COLO668 (cell line): ENCODE data around the gene LDLRAD4.
A peak's percentile ranks its signal among the peaks of the same experiment; 100 is the strongest.

ENCODE experiments used
- DNase-seq: peaks from one replicate; lab custom pipeline; 2025; ENCODE audit not compliant: unreplicated experiment; lab: John Stamatoyannopoulos, UW

Gene LDLRAD4

GRCh38 chr18:13558124-13558523 is 339.6 kb downstream of the LDLRAD4 start:
- DNase-seq: peak; percentile 42

DNA sequence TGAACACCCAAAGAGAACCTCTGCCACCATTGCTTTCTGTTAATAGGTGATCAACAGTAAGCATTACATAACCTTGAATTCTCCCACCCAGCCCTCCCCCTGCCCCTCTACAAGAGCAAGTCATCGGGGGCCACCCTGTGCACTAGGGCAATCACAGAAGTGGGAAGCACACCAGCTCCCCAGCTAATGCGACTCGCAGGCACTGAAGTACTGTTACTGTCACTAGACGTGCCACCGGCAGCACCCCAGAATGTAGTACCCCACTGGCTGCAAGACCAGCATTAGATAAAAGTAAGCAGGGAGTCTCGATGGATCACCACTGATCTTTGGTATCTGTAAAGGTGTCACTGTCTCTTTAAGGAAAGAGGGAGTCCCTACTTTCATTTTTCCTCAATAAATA is 340.2 kb downstream of the LDLRAD4 start:
- DNase-seq: no peak

DNA sequence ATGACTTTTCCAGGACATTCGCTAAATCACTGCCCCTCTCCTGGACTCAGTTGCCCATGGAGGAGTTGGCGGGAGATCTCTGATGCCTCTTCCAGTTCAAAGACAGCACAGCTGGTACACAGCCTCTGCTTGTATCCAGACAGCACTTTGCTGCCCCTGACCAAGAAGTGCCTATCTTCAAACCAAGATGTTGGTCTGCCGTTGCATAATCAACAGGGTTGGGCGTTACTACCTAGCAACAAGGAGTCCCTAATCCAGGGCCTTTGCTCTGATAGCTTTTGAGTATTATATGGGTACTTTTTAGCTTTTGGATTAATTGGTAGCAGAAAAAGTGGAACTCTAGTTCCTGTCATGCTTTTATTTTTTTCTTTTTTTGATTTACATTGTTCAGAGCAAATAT is 341.2 kb downstream of the LDLRAD4 start:
- DNase-seq: no peak

- no peak for DNase-seq
These were observed 341.7 kb downstream of the LDLRAD4 start for GRCh38 chr18:13560306-13560705.

- no peak for DNase-seq
These were observed 344.0 kb downstream of the LDLRAD4 start for GRCh38 chr18:13562494-13563029.

DNA sequence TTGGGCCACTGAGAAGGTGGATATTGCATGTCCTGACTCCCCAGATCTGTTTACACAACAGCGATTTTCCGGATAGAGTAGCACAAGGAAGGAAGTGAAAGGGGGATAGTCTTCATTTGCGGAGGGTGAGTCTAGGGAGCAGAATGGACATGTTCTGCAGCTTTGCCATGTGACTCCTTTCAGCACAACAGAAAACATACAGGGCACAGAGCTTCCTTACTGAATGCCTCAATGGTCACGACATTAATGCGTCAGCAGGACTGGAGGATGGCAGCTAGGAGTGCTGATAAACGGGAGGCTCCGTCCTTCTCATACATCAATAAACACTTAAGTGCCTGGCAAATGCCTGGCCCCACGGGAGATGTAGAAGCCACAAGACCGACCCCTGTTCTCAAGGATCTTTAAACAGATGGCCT is 344.8 kb downstream of the LDLRAD4 start:
- no peak for DNase-seq

GRCh38 chr18:13564579-13564978 is 346.0 kb downstream of the LDLRAD4 start:
- DNase-seq: peak; percentile 48

DNA sequence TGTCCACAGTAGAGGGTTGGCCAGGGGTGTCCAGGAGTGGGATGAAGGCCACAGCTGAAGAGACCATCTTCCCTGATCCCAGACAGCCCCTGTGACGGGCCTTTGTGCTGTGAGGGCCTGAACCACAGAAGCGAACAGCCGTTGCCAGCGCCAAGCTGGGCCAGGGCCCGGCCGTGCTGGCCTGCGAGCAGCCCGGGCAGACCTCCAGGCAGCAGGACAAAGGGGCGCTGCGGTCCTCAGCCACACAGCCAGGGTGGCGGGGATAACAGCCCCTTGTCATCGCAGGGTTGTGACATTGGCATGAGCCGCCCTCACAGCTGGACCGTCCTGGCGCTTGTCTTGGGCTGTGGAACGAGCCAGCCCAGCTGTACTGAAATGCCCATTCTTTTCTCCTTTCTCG is 346.7 kb downstream of the LDLRAD4 start:
- DNase-seq: no peak

DNA sequence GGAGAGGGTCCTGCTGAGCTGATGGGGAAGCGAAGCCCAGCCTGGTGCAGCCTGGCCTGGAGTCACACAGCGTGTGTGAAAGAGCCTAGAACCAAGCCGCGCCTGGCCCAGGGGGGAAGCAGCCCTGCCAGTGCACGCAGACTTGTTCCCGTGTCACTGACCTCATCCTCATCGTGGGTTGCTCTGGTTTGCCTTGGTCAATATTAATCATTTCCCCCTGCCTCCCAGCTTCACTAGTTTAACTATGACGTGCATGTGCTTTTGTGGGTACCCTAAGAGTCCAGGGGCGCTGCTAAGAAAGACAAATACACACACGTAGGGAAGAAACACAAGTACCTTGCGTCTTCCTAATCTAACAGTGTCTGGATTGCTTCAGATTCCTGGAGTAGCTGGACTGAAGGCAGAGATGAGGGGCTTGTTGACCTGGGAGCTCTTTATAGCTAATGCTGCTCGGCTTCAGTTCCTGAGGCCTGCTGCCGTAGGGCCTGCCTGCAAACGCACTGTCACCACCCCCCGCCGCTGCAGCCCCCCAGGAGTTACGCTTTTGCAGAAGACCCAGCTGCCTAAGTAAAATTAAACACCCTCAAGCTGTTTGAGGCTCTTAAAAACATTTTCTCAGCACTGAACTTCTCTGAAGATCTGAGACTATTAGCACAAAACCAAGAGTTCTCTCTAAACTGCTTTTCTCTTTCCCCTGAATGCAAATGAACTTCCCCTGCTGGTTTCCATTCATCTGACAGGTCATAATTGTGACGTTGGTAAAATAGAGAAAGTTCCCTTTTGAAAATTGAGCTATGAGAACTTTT is 348.6 kb downstream of the LDLRAD4 start:
- DNase-seq: no peak

- DNase-seq: no peak
These were observed 350.2 kb downstream of the LDLRAD4 start for GRCh38 chr18:13568443-13569392.

- DNase-seq: no peak
These were observed 351.7 kb downstream of the LDLRAD4 start for GRCh38 chr18:13570216-13570615.

DNA sequence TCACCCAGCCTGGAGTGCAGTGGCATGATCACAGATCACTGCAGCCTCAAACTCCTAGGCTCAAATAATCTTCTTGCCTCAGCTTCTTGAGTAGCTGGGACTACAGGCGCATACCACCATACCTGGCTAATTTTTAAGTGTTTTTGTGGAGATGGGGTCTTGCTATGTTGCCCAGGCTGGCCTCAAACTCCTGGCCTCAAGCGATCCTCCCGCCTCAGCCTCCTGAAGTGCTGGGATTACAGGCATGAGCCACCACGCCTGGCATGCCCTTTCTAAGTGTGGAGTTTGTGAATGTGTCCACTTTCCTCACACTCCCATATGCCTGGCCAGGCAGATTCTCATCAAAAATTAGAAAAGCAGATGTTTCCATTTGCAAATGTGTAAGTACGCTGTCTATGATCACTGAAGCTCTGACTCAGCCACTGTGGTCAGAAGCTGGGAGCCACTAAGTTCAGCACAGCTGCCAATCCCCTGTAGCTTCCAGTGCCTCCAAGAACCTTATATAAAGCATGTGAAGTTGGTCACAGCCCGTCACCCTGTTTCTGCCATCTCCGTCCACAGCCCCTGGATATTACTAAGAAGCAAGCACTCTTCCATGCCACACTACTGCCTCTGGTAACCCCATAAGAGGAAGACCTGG is 352.4 kb downstream of the LDLRAD4 start:
- no peak for DNase-seq

GRCh38 chr18:13572148-13572547 is 353.6 kb downstream of the LDLRAD4 start:
- DNase-seq: no peak

- DNase-seq: no peak
These were observed 354.2 kb downstream of the LDLRAD4 start for GRCh38 chr18:13572721-13573120.

DNA sequence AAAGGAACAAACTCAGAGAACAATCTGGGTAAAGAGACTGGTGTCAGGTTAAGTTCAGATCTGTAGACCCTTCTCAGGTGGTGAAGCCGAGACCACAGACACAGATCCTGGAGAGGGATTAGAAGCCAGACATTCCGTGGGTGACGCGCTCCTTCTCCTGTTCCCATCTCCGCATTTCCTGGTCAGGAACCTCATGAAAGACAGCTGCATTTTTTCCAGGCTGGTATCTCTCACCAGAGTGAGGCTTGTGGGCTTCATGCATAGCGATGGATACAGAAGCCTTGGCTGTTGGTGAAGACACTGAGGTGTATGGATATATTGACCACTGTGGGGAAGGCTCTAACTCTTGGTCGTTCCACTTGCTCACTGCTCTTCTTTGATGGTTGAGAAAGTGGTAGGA is 355.2 kb downstream of the LDLRAD4 start:
- no peak for DNase-seq

DNA sequence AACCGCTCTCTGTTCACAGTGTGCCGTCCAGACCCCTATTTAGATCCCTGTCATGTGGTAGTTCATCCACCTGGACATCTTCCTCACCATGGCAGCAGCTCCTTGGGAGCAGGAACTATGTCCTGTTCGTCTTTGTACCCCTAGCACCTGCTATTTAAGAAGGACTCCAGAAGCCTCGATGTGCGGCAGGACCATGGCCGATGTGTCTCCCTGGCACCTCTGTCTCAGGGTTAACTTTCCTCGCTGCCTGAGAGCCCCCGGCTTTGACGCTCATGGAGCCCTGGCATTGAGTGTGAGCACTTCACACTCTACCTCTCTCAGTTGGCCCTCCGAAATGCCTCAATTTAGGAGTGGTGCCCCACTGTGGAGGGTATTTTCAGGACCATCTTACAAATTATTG is 355.8 kb downstream of the LDLRAD4 start:
- no peak for DNase-seq

DNA sequence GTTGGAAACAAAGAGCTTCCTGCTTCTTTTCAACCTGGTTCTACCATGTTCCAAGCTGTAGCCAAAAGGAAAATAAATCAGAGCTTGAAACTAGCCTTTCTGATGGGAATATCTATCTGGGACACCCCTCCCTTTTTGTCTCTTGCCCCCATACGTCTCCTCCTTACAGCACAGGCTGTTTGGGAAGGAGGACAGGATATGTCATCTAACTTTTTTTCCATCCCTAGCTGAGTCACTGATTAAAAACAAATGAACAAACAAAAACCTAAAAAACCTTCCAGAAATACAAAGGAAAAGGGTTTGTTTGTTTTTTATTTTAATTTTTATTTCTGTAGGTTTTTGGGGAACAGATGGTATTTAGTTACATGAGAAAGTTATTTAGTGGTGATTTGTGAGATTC is 356.2 kb downstream of the LDLRAD4 start:
- no peak for DNase-seq

DNA sequence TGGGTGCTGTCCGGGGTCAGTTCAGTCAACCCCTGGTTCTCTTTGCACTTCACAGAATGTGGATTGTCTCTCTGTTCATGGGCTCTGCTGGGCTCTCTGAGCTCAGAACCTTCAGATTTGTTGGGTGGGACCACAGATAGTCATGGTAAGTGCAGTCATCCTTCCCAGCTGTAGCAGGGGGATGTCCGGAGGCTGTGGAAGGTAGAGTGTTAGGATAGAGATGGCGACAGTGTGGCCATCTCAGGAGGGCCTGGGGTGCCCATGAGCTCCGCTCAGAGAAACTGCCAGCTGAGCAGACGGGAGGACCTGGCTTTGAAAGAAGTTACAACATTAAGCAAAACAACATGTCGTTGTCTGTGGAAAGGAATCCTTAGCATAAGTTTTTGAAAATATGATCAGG is 358.0 kb downstream of the LDLRAD4 start:
- no peak for DNase-seq

- no peak for DNase-seq
These were observed 358.6 kb downstream of the LDLRAD4 start for GRCh38 chr18:13577091-13577697.

DNA sequence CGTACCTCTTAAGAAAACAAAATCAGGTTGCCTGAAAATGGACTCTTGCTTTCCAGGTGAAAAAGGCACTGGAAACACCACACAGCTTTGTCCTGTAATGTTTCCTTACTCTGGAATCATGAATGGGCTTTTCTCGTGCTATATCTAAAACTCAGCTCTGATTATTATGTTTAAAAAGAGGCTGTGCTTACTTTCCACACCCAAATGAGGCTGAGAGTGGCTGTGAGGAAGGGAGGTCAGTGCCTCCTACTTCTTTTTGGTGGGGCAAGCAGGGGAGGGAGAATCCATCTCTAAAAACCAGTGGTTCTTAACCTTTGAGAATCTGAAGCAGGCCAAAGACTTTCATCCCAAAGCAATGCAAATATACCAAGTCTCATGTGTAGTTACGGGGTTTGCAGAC is 359.2 kb downstream of the LDLRAD4 start:
- DNase-seq: no peak

GRCh38 chr18:13578400-13578799 is 359.8 kb downstream of the LDLRAD4 start:
- DNase-seq: no peak
